Panc1 (cell line): ENCODE measurements around the gene APMAP. TPM values are rescaled to one million over a fixed set of nuclear protein-coding genes. Genes with fewer than 3 reads are reported as not detected.

Experiments used
- ATAC-seq: fragments of 200-7000 bp; cut with Tn5 transposase; 2 replicates; pipeline ENCODE4 v1.9.1; 2020; ENCODE audit warnings: mild to moderate bottlenecking, moderate library complexity
- BruUV-seq: library from RNA; stranded (reverse); fragments of 400-500 nt; replicated peaks from 2 replicates; lab custom pipeline; 2021; lab: Mats Ljungman, UMichigan
- CTCF ChIA-PET: fragments of 300-600 bp; sonication (Branson Sonifier 250); formaldehyde crosslinking; loops from one replicate; lab custom pipeline; 2022; ENCODE audit warnings: antibody characterized with exemption; lab: Charles Lee
- POLR2A ChIA-PET: fragments of 300-600 bp; sonication (Branson Sonifier 250); formaldehyde crosslinking; loops from one replicate; lab custom pipeline; 2022; ENCODE audit warnings: antibody characterized with exemption; lab: Charles Lee
- DNase-seq: peaks from one replicate; pipeline ENCODE4 v3.0.0-alpha.2; 2010; ENCODE audit warnings: low read depth, low spot score
- H3K27ac ChIP-seq: 2 replicates; pipeline ENCODE4 v1.5.1; 2011; ENCODE audit warnings: mild to moderate bottlenecking, low read length, inconsistent platforms
- H3K27me3 ChIP-seq: fragments of 200-500 bp; sonication (Bioruptor generic); 2 replicates; pipeline ENCODE4 v1.6.0; 2014; ENCODE audit warnings: low read length, inconsistent platforms; ENCODE audit not compliant: control insufficient read depth, insufficient read depth
- H3K36me3 ChIP-seq: fragments of 200-500 bp; sonication (Bioruptor generic); 2 replicates; pipeline ENCODE4 v1.5.1; 2014; ENCODE audit warnings: inconsistent platforms, mild to moderate bottlenecking, low read length, moderate library complexity; ENCODE audit not compliant: control insufficient read depth, insufficient read depth
- H3K4me1 ChIP-seq: 2 replicates; pipeline ENCODE4 v1.5.1; 2011; ENCODE audit warnings: inconsistent platforms, mild to moderate bottlenecking, low read length, moderate library complexity; ENCODE audit not compliant: control insufficient read depth, insufficient read depth
- H3K4me3 ChIP-seq, 2 experiments: 2 replicates each; pipeline ENCODE4 v1.5.1; 2011 to 2012; ENCODE audit warnings: low read depth in 2 of 2, low read length in 2 of 2, mild to moderate bottlenecking in 2 of 2, inconsistent platforms in 1 of 2, moderate library complexity in 1 of 2
- H3K9me3 ChIP-seq: fragments of 200-500 bp; sonication (Bioruptor generic); 2 replicates; pipeline ENCODE4 v1.5.1; 2014; ENCODE audit warnings: low read depth, mild to moderate bottlenecking, inconsistent platforms, low read length, moderate library complexity; ENCODE audit not compliant: control insufficient read depth, insufficient read depth
- POLR2AphosphoS5 ChIP-seq: IDR thresholded peaks from 2 replicates; pipeline ENCODE4 v1.6.1; 2012; ENCODE audit warnings: mild to moderate bottlenecking, low read depth, low read length, moderate library complexity
- REST ChIP-seq, 2 experiments: IDR thresholded peaks; 2 replicates each; pipeline ENCODE4 v1.6.1; 2011 to 2012; ENCODE audit warnings: low read depth in 2 of 2, control low read depth in 1 of 2, low read length in 1 of 2, mild to moderate bottlenecking in 1 of 2, moderate library complexity in 1 of 2; ENCODE audit not compliant: insufficient read depth in 1 of 2
- SIN3A ChIP-seq: IDR thresholded peaks from 2 replicates; pipeline ENCODE4 v1.6.1; 2012; ENCODE audit warnings: low read depth, mild to moderate bottlenecking, low read length, moderate library complexity, borderline replicate concordance; ENCODE audit not compliant: insufficient read depth
- TCF7L2 ChIP-seq: IDR thresholded peaks from 2 replicates; pipeline ENCODE4 v1.6.1; 2011; ENCODE audit warnings: mild to moderate bottlenecking, low read depth, low read length, inconsistent platforms
- in situ Hi-C: cut with HindIII; loops from 2 replicates; pipeline ENCODE4 v1.10.0; 2016; ENCODE audit warnings: low sequenced_read_pairs, low pct_unique_long_range_greater_than_20kb
- intact Hi-C: fragments of 100-400 bp; cut with micrococcal nuclease; formaldehyde crosslinking; loops from one replicate; pipeline ENCODE4 v1.10.0; 2022; ENCODE audit not compliant: unreplicated experiment
- total RNA-seq: library from RNA; stranded (reverse); gene quantifications from one replicate; pipeline ENCODE4 v1.2.1, GENCODE V29; 2021; ENCODE audit not compliant: unreplicated experiment
- TF ChIP-seq, protein P1 (sequence below): fragments of 450-650 bp; IDR thresholded peaks from 2 replicates; pipeline ENCODE4 v1.5.1; 2017; ENCODE audit warnings: mild to moderate bottlenecking

Gene APMAP
- total RNA-seq, 1 experiment from 2014 or later: 165 TPM

GRCh38 chr20:24961384-24962181 lies 31.0 kb downstream of the APMAP start:
- H3K4me3 ChIP-seq: no peak overlapping the region
- H3K9me3 ChIP-seq: no peaks in the 10 kb centered on the region
- DNase-seq (no peak), ATAC-seq (no peak)
- peaks cover 2% of the 10 kb centered on the region for H3K36me3 ChIP-seq
- H3K27ac ChIP-seq: no peak overlapping the region
- CTCF ChIA-PET: no interaction called here
- no peak for TF ChIP-seq TCF7L2
- no peak for TF ChIP-seq REST (IDR thresholded peaks at IDR 0.05; ENCODE audit: insufficient read depth in 1 of 2, low read depth in 2 of 2, low read length in 1 of 2)
- TF ChIP-seq POLR2AphosphoS5: no peak
- H3K4me1 ChIP-seq: no peaks in the 10 kb centered on the region
- POLR2A ChIA-PET: no interaction called here
- H3K27me3 ChIP-seq: no peaks in the 10 kb centered on the region
- in situ Hi-C loops (no loop called here), intact Hi-C loops (no loop called here)
- BruUV-seq: no TSS peak

- H3K36me3 ChIP-seq: peaks cover 2% of the 10 kb centered on the region
- ATAC-seq (no peak), DNase-seq (no peak)
- POLR2A ChIA-PET: no interaction called here
- CTCF ChIA-PET: no interaction called here
- no peak overlapping the region for H3K27ac ChIP-seq
- no peaks in the 10 kb centered on the region for H3K27me3 ChIP-seq
- H3K9me3 ChIP-seq: no peaks in the 10 kb centered on the region
- in situ Hi-C loops: no loop called here
- H3K4me3 ChIP-seq: no peak overlapping the region
- H3K4me1 ChIP-seq: no peaks in the 10 kb centered on the region
- BruUV-seq: no TSS peak
- intact Hi-C loops: no loop called here
- TF ChIP-seq POLR2AphosphoS5: no peak
- TF ChIP-seq, protein P1, sequence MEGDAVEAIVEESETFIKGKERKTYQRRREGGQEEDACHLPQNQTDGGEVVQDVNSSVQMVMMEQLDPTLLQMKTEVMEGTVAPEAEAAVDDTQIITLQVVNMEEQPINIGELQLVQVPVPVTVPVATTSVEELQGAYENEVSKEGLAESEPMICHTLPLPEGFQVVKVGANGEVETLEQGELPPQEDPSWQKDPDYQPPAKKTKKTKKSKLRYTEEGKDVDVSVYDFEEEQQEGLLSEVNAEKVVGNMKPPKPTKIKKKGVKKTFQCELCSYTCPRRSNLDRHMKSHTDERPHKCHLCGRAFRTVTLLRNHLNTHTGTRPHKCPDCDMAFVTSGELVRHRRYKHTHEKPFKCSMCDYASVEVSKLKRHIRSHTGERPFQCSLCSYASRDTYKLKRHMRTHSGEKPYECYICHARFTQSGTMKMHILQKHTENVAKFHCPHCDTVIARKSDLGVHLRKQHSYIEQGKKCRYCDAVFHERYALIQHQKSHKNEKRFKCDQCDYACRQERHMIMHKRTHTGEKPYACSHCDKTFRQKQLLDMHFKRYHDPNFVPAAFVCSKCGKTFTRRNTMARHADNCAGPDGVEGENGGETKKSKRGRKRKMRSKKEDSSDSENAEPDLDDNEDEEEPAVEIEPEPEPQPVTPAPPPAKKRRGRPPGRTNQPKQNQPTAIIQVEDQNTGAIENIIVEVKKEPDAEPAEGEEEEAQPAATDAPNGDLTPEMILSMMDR: no peak
- no peak for TF ChIP-seq REST (IDR thresholded peaks at IDR 0.05; ENCODE audit: insufficient read depth in 1 of 2, low read depth in 2 of 2, low read length in 1 of 2)
- TF ChIP-seq TCF7L2: no peak
- no peak for TF ChIP-seq SIN3A
Measured at GRCh38 chr20:24960861-24961260, 31.7 kb downstream of the APMAP start.
